HG03342 (cell line): ENCODE data around the gene OR52N4.
"Not testable (repeated sequence)": the region's sequence is repeated elsewhere in the genome, so short reads cannot be mapped to it uniquely, and the experiment has no call there.

Experiments
- ATAC-seq: cut with Tn5 transposase; IDR thresholded peaks from one replicate; pipeline ENCODE4 v1.9.1; 2021; ENCODE audit warnings: mild to moderate bottlenecking, moderate library complexity; ENCODE audit not compliant: unreplicated experiment

OR52N4 gene

GRCh38 chr11:5753943-5754342, at the start of gene OR52N4:
OR52N4 (plus strand) TSS chr11:5754243; CDS start chr11:5754741, 498 bp downstream.
- ATAC-seq: no peak

DNA sequence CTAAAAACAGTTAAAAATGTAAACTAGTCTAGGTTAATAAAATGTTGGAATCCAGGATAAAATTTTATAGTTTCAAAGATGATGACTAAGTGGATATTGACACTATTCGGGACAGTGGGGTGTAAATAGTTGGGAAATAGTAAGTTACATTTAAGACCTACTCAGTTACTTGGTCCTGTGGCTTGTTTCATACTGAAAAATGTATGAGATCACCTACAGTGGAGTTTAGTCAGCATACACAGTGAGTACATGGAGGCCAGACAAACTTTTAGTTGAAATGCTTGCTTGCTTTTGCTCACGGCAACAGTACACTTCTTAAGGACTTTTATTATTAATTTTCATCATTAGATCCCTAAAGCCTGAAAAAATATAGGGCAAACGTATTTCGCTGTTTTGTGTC, 48.4 kb upstream of the OR52N4 start:
- no peak for ATAC-seq

DNA sequence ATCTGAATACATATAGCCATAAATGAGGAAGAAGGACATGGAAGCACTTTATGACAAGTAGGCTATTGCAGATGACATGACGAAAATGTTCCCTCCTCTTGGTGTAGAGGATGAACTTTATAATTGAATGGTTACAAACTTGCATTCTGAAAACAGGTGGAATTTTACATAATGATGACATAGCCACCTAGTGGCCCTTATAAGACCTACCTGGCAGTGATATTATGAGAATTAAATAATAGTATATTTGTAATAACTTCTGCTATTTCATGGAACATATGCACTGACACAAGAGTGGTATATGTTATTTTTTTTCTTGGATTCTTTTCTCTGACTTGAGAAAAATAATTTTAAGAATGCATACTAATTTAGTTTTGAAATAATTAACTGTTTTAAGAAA, 41.5 kb upstream of the OR52N4 start:
- ATAC-seq: peak; percentile 65

DNA sequence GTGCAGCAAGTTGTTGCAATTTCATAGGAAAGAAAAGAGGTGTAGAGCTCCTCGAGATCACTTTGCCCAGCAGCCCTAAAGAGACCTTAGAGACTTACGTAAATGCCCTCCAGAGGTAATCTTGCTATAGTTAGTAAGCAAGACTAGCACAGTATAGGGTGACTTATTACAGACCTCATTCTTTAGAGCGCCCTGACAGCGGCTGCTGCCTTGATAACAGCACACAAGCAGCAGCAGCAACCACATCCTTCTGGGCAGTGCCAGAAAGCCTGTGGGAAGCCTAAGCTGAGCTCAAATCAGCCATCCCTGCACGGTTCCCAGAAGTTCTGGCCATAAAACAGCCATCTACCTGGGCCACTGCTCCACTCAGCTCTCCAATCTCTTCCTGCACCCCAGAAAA, 40.3 kb upstream of the OR52N4 start:
- no peak for ATAC-seq

GRCh38 chr11:5716518-5716917, 37.5 kb upstream of the OR52N4 start:
- not testable (repeated sequence) for ATAC-seq

DNA sequence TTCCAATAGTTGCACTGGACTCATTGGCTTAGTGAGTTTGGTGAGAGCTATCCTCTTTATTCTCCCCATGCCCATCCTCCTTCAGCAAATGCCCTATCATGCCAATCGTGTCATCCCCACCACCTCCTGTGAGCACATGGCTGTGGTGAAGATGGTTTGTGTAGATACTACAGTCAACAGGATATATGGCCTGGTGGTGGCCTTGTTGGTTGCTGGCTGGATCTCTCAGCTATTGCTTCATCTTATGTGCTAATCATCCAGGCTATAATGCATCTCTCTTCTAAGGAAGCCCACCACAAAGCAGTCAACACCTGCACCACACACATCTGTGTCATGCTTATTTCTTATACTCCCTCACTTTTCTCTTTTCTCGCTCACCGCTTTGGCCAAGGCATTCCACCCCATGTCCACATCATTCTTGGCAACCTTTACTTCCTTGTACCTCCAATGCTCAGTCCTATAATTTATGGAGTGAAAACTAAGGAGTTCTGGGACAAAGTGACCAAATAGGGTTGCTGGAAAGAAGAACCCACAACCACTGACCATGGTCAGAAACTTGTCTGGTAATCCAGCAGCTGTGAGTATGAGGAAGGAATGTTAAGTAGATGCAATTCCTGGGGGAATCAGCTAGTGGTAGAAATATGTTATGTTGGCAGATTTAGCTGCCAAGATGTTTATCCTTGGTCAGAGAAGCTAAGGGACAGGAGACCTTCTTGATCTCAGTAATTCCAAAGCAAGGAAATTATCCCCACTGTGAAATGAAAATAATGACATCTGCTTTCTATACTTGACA, 34.1 kb upstream of the OR52N4 start:
- no peak for ATAC-seq

GRCh38 chr11:5722622-5723021, 31.4 kb upstream of the OR52N4 start:
- no peak for ATAC-seq

DNA sequence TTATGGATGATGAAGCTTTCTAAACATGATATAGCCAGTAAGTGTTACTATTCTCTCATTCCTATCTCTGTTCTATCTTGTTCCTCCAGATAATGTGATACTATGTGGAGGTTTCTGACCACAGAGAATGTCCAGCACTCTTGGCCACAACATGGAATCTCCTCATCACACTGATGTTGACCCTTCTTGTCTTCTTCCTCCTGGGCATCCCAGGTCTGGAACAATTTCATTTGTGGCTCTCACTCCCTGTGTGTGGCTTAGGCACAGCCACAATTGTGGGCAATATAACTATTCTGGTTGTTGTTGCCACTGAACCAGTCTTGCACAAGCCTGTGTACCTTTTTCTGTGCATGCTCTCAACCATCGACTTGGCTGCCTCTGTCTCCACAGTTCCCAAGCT, 27.7 kb upstream of the OR52N4 start:
- no peak for ATAC-seq

GRCh38 chr11:5727691-5728090, 26.4 kb upstream of the OR52N4 start:
- no peak for ATAC-seq

DNA sequence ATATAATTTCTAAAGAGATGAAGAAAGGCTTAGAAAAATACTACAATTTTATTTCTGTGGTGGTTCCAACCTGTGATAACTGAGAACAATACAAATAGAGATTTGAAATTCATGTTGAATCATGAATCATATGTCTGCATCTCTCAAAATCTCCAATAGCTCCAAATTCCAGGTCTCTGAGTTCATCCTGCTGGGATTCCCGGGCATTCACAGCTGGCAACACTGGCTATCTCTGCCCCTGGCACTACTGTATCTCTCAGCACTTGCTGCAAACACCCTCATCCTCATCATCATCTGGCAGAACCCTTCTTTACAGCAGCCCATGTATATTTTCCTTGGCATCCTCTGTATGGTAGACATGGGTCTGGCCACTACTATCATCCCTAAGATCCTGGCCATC, 17.6 kb upstream of the OR52N4 start, which contains the start of gene OR56B1:
OR56B1 (plus strand) TSS at position 53 of the 400 bp plus-strand sequence; CDS start at position 122, 69 bp downstream.
- no peak for ATAC-seq

DNA sequence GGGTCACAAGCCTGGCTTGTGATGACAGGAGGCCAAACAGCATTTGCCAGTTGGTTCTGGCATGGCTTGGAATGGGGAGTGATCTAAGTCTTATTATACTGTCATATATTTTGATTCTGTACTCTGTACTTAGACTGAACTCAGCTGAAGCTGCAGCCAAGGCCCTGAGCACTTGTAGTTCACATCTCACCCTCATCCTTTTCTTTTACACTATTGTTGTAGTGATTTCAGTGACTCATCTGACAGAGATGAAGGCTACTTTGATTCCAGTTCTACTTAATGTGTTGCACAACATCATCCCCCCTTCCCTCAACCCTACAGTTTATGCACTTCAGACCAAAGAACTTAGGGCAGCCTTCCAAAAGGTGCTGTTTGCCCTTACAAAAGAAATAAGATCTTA, 17.0 kb upstream of the OR52N4 start:
- ATAC-seq: no peak

- no peak for ATAC-seq
Observed at GRCh38 chr11:5737670-5738392, 16.2 kb upstream of the OR52N4 start.

- no peak for ATAC-seq
Observed at GRCh38 chr11:5738431-5738830, 15.6 kb upstream of the OR52N4 start.

DNA sequence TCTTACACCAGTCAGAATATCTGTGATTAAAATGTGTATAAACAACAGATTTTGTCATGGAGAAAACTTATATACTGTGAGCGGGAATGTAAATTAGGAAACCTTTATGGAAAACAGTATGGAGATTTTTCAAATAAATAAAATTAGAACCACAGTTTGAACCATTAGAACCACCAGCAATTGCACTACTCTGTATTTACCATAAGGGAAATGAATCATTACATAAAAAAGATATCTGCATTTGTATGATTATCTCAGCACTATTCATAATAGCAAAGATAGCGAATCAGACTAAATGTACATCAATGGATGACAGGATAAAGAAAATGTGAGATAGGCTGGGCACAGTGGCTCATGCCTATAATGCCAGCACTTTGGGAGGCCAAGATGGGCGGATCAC, 7.4 kb upstream of the OR52N4 start:
- ATAC-seq: no peak

GRCh38 chr11:5749836-5750235, 4.2 kb upstream of the OR52N4 start:
- ATAC-seq: no peak

DNA sequence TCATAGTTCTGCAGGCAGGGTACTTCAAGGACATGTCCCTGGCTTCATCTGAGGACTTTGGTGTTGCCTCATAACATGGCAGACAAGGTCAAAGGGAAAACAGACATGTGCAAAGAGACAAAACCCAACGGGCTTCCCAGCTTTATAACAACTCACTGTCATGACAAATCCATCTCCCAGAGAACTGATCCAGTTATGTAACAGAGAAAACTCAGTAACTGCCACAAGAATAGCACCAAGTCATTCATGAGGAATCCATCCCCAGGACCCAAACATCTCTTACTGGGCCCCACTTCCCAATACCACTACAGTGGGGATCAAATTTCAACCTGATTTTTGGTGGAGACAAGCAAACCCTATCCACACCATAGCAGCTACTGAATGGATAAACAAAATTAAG, 13.0 kb downstream of the OR52N4 start:
- no peak for ATAC-seq

DNA sequence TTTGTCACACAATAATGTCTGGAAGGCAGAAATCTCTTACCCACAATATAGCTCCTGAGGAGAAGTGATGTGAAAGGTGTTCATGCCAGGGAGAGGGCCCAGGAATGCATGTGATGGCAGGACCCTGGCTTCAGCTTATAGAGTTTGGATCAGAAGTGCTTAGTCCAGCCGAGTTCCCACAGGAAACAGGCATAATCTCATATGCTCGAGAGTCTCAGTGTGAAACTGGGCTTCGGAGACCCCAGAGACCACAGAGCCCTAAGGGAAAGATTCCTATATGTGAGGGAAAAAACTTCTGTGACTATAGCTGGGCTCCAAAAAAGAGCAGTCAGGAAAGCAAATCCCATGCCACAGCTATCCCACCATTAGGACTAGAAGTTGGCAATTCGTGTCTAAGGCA, 29.2 kb downstream of the OR52N4 start, which contains the start of gene OR52N5:
OR52N5 (minus strand) TSS at position 101 of the 400 bp plus-strand sequence. CDS start 4,721 bp downstream, outside the sequence.
- no peak for ATAC-seq

DNA sequence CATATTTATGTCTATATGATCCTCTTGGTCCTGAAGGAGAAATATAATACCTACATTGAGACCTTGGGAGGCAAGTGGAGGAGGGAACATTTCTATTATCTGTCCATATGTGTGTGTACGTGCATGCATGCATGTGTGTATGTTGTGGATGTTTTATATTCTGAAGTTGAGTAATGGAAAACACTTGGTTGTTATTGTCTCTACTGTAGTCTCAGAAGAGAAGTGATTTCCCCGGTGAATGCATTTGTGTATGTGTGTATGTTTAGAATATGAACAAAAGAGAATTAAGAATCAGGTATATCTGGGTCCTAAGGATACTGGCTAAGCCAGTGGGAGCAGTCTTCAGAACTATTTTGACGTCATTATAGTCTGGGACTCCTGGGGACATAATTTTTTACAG, 37.1 kb downstream of the OR52N4 start, which contains the start of gene OR52N1:
OR52N1 (minus strand) TSS at position 101 of the 400 bp plus-strand sequence. CDS start 2,449 bp downstream, outside the sequence.
- ATAC-seq: no peak

GRCh38 chr11:5796541-5796940, 42.5 kb downstream of the OR52N4 start:
- no peak for ATAC-seq

GRCh38 chr11:5803982-5804381, 49.9 kb downstream of the OR52N4 start:
- no peak for ATAC-seq
